AG10803 (cell line): ENCODE data around the gene RUNX1.

Experiments
- DNase-seq: peaks from one replicate; pipeline ENCODE4 v3.0.0; 2010; ENCODE audit warnings: low read depth
- H3K4me3 ChIP-seq: 2 replicates; pipeline ENCODE4 v1.5.1; 2011; ENCODE audit warnings: mild to moderate bottlenecking, low read length, control low read depth
- CTCF ChIP-seq: conservative IDR thresholded peaks from 2 replicates; pipeline ENCODE4 v1.5.1; 2011; ENCODE audit warnings: mild to moderate bottlenecking, low read length, control low read depth, inconsistent platforms

The RUNX1 gene

GRCh38 chr21:34891613-34891943, 157.5 kb downstream of the RUNX1 start:
- peak overlapping the region; percentile 43 for H3K4me3 ChIP-seq
- no peak for DNase-seq
- TF ChIP-seq CTCF: no peak; the same call in 1 of the 2 replicates

- H3K4me3 ChIP-seq: peak overlapping the region; percentile 43
- peak; percentile 57 for DNase-seq
- TF ChIP-seq CTCF: peak; percentile 33
Measured at GRCh38 chr21:34890724-34891612, 158.1 kb downstream of the RUNX1 start.

GRCh38 chr21:34890470-34890723, 158.7 kb downstream of the RUNX1 start:
- peak overlapping the region; percentile 43 for H3K4me3 ChIP-seq
- TF ChIP-seq CTCF: no peak

GRCh38 chr21:34889676-34890469, 159.2 kb downstream of the RUNX1 start:
- peak; percentile 88 for DNase-seq
- TF ChIP-seq CTCF: peak; percentile 32
- peak overlapping the region; percentile 73 for H3K4me3 ChIP-seq

More at GRCh38 chr21:34890470-34890723, 158.7 kb downstream of the RUNX1 start:
- no peak for DNase-seq

- no peak for TF ChIP-seq CTCF
- peak; percentile 78 for DNase-seq
- H3K4me3 ChIP-seq: peak overlapping the region; percentile 73
Measured at GRCh38 chr21:34889320-34889675, 159.8 kb downstream of the RUNX1 start.

- peak overlapping the region; percentile 81 for H3K4me3 ChIP-seq
- TF ChIP-seq CTCF: no peak
- peak; percentile 97 for DNase-seq
Measured at GRCh38 chr21:34888569-34889319, 160.4 kb downstream of the RUNX1 start.
